GM12878 (cell line): ENCODE data around the gene TARP.
A peak's percentile ranks its signal among the peaks of the same experiment; 100 is the strongest.

Source experiments
- ATAC-seq: fragments of 200-7000 bp; cut with Tn5 transposase; 3 replicates; pipeline ENCODE4 v1.9.1; 2020; ENCODE audit warnings: mild to moderate bottlenecking, moderate library complexity
- BruUV-seq: library from RNA; stranded (reverse); fragments of 400-500 nt; replicated peaks from 2 replicates; lab custom pipeline; 2021; lab: Mats Ljungman, UMichigan
- CTCF ChIA-PET: fragments of 300-600 bp; sonication (Branson Sonifier 250); formaldehyde crosslinking; extraction: SDS; loops from one replicate; lab custom pipeline; 2021; ENCODE audit warnings: inconsistent platforms; lab: Yijun Ruan, JAX
- POLR2A ChIA-PET: fragments of 350-600 bp; formaldehyde crosslinking; extraction: SDS; loops from one replicate; lab custom pipeline; 2021; ENCODE audit warnings: inconsistent platforms; lab: Charles Lee
- RAD21 ChIA-PET: fragments of 300-600 bp; sonication (Branson Sonifier 250); formaldehyde crosslinking; loops from one replicate; lab custom pipeline; 2023; ENCODE audit warnings: antibody characterized with exemption; ENCODE audit not compliant: unreplicated experiment; lab: Charles Lee
- SMC1A ChIA-PET: fragments of 300-600 bp; sonication (Branson Sonifier 250); formaldehyde crosslinking; loops from one replicate; lab custom pipeline; 2023; ENCODE audit not compliant: unreplicated experiment, uncharacterized antibody; lab: Charles Lee
- DNase-seq: peaks from one replicate; pipeline ENCODE4 v3.0.0-alpha.2; 2011; ENCODE audit warnings: low read depth, low spot score
- FAIRE-seq: peaks from 3 replicates; lab custom pipeline; 2011; peaks lifted over from hg19 to GRCh38; lab: Jason Lieb, UNC
- H2AFZ ChIP-seq: 2 replicates; pipeline ENCODE4 v1.6.0; 2011; ENCODE audit warnings: low read depth, low read length, control low read depth; ENCODE audit not compliant: control insufficient read depth
- H3K27ac ChIP-seq: 2 replicates; pipeline ENCODE4 v1.5.1; 2011; ENCODE audit warnings: control low read depth; ENCODE audit not compliant: control insufficient read depth, insufficient read depth
- H3K27me3 ChIP-seq, 2 experiments: replicated peaks in 1 of 2; 2 replicates each; pipeline versions ENCODE4 v1.6.0 to v1.6.1; 2011; ENCODE audit warnings: low read length in 1 of 2; ENCODE audit not compliant: control insufficient read depth in 2 of 2, insufficient read depth in 2 of 2
- H3K36me3 ChIP-seq, 2 experiments: 2 replicates each; pipeline ENCODE4 v1.5.1; 2011; ENCODE audit warnings: low read length in 1 of 2; ENCODE audit not compliant: control insufficient read depth in 2 of 2, insufficient read depth in 2 of 2
- H3K4me1 ChIP-seq: 2 replicates; pipeline ENCODE4 v1.6.1; 2011; ENCODE audit warnings: mild to moderate bottlenecking, low read length, moderate library complexity, mixed read lengths; ENCODE audit not compliant: control insufficient read depth, insufficient read depth
- H3K4me2 ChIP-seq: 2 replicates; pipeline ENCODE4 v1.6.0; 2011; ENCODE audit warnings: control low read depth; ENCODE audit not compliant: control insufficient read depth, insufficient read depth
- H3K4me3 ChIP-seq: fragments of 200-600 bp; sonication (generic); 2 replicates; pipeline ENCODE4 v1.5.1; 2016
- H3K79me2 ChIP-seq: 2 replicates; pipeline ENCODE4 v1.6.0; 2011; ENCODE audit warnings: low read length; ENCODE audit not compliant: control insufficient read depth, insufficient read depth
- H3K9ac ChIP-seq: 2 replicates; pipeline ENCODE4 v1.8.0; 2011; ENCODE audit warnings: low read length, control low read depth, mixed read lengths; ENCODE audit not compliant: control insufficient read depth, insufficient read depth
- H3K9me3 ChIP-seq: replicated peaks from 3 replicates; pipeline ENCODE4 v1.5.1; 2011; ENCODE audit warnings: mild to moderate bottlenecking, low read length; ENCODE audit not compliant: control insufficient read depth, insufficient read depth
- H4K20me1 ChIP-seq: 2 replicates; pipeline ENCODE4 v1.6.0; 2011; ENCODE audit not compliant: control insufficient read depth, insufficient read depth
- CBX3 ChIP-seq: fragments of 200-600 bp; sonication (generic); IDR thresholded peaks from 2 replicates; pipeline ENCODE4 v1.6.1; 2016; ENCODE audit warnings: low read depth, borderline replicate concordance
- NR2F1 ChIP-seq: fragments of 450-650 bp; conservative IDR thresholded peaks from 2 replicates; pipeline ENCODE4 v1.6.1; 2017; ENCODE audit warnings: mild to moderate bottlenecking
- RELB ChIP-seq: fragments of 450-650 bp; IDR thresholded peaks from 2 replicates; pipeline ENCODE4 v1.6.1; 2017; ENCODE audit warnings: low read depth, mild to moderate bottlenecking, moderate library complexity
- WGBS: methylation state at CpG from one replicate; pipeline ENCODE4 v1.1.6; 2016; ENCODE audit warnings: low lambda C conversion rate; ENCODE audit not compliant: insufficient replicate concordance, insufficient coverage; ENCODE audit errors: missing lambda C conversion rate; 5-methylcytosine and 5-hydroxymethylcytosine counted together
- in situ Hi-C: fragments of 300-500 bp; cut with MboI; formaldehyde crosslinking; loops from 9 replicates; pipeline ENCODE4 v1.14.3; 2018; ENCODE audit warnings: mixed read lengths
- intact Hi-C: fragments of 100-400 bp; cut with micrococcal nuclease; formaldehyde crosslinking; loops from one replicate; pipeline ENCODE4 v1.14.2; 2022; ENCODE audit not compliant: unreplicated experiment

Gene TARP

GRCh38 chr7:38296059-38296857 is 22.8 kb upstream of the TARP start (continued):
- peak; percentile 67; the same call in 1 of the 2 replicates for TF ChIP-seq RELB

- Histone ChIP-seq H3K9me3 (no peaks in the 10 kb centered on the region), H3K4me2 (no peak overlapping the region), H3K36me3 (no peaks in the 10 kb centered on the region), H3K79me2 (no peaks in the 10 kb centered on the region), H4K20me1 (no peaks in the 10 kb centered on the region), H3K9ac (no peak overlapping the region), H3K4me1 (peaks cover 8% of the 10 kb centered on the region), H3K27me3 (no peaks in the 10 kb centered on the region), H2AFZ (no peak overlapping the region), H3K27ac (no peak overlapping the region), H3K4me3 (no peak overlapping the region)
- POLR2A ChIA-PET = no interaction called here
- FAIRE-seq = no peak
- in situ Hi-C loops (no loop called here), intact Hi-C loops (loop anchor here (5.0 kb wide), 1 partner anchor 118 kb away; the partner anchor contains the start of gene STARD3NL)
- CTCF ChIA-PET = no interaction called here
- 47% methylated on average over 2 of the region's 2 CpGs for WGBS
- no TSS peak for BruUV-seq
- TF ChIP-seq CBX3 = no peak
- TF ChIP-seq NR2F1 = peak; percentile 63
- DNase-seq = no peak
- peak; percentile 56 for ATAC-seq
- SMC1A ChIA-PET = interaction anchor here (0.9 to 1.7 kb wide), 3 partner anchors 23 to 72 kb away, joined by 3 to 6 read pairs (median 3); no protein-coding TSS in a partner anchor
- RAD21 ChIA-PET = no interaction called here
These were observed 21.5 kb upstream of the TARP start for GRCh38 chr7:38294926-38295325.
